Ovary (tissue), 9 donors: ENCODE results near the gene U2SURP. TPM values are rescaled to one million over a fixed set of nuclear protein-coding genes. Genes with fewer than 3 reads are reported as not detected.
"Not testable (repeated sequence)": the region's sequence is repeated elsewhere in the genome, so short reads cannot be mapped to it uniquely, and the experiment has no call there.

ENCODE experiments used
- DNase-seq, 5 donors: peaks; one replicate each; pipeline ENCODE4 v3.0.0-alpha.2; 2019 to 2020
- H3K27ac ChIP-seq, 2 donors: fragments of 200-600 bp; one replicate each; pipeline versions ENCODE4 v1.5.1 to v1.8.0; 2019 to 2022
- H3K27me3 ChIP-seq: fragments of 200-600 bp; one replicate; pipeline ENCODE4 v1.8.0; 2022
- H3K36me3 ChIP-seq: fragments of 200-600 bp; sonication (generic); one replicate; pipeline ENCODE4 v1.5.1; 2019
- H3K4me1 ChIP-seq: one replicate; pipeline ENCODE4 v1.8.1; 2013; ENCODE audit warnings: mild to moderate bottlenecking, moderate library complexity; ENCODE audit not compliant: insufficient read depth
- H3K4me3 ChIP-seq: fragments of 200-600 bp; sonication (generic); one replicate; pipeline ENCODE4 v1.5.1; 2017
- H3K9me3 ChIP-seq, 2 donors: fragments of 200-600 bp in 1 of 2; sonication (generic) in 1 of 2; one replicate each; pipeline versions ENCODE4 v1.5.1 to v1.8.1; 2013 to 2019; ENCODE audit warnings: mild to moderate bottlenecking in 1 of 2, moderate library complexity in 1 of 2
- CTCF ChIP-seq, 3 donors: fragments of 450-650 bp in 2 of 3; fragments of 200-600 bp in 1 of 3; IDR thresholded peaks; one replicate each; pipeline versions ENCODE4 v1.5.1 to v1.8.0; 2016 to 2022; ENCODE audit warnings: antibody characterized with exemption in 3 of 3, mild to moderate bottlenecking in 1 of 3
- EP300 ChIP-seq: sonication (generic); formaldehyde crosslinking; IDR thresholded peaks from one replicate; pipeline ENCODE4 v1.6.1; 2017; ENCODE audit warnings: antibody characterized with exemption
- POLR2A ChIP-seq: fragments of 450-650 bp; IDR thresholded peaks from one replicate; pipeline ENCODE4 v1.6.1; 2017; ENCODE audit warnings: antibody characterized with exemption, mild to moderate bottlenecking, moderate library complexity
- WGBS, 3 donors: extraction: QIAGEN DNeasy Blood & Tissue Kit in 1 of 3; methylation state at CpG; one replicate each; pipeline versions ENCODE4 v1.1.5 to v1.1.7; 2013 to 2017; 5-methylcytosine and 5-hydroxymethylcytosine counted together
- intact Hi-C, 4 donors: fragments of 100-400 bp; cut with DNase I; formaldehyde crosslinking; loops; one replicate each; pipeline versions ENCODE4 v1.11.0 to v1.15.1; 2022 to 2023
- polyA plus RNA-seq, 2 donors: library from polyadenylated mRNA; stranded (reverse); fragments of 200-250 nt in 1 of 2; fragments of 350-450 nt in 1 of 2; fragmentation: Illumina TruSeq in 1 of 2; extraction: RNeasy Lipid Tissue Mini Kit (QIAGEN cat#74804) in 1 of 2; gene quantifications; one replicate each; pipeline ENCODE4 v1.2.3, GENCODE V29; 2013 to 2014
- total RNA-seq, 7 donors: library from RNA; depleted of rRNA in 2 of 7; stranded (reverse); fragments of >200 nt in 2 of 7; fragmentation: NEBNext Ultra II Directional in 3 of 7; extraction: Animal tissue kit (Norgen Biotek cat#: 25700) in 3 of 7; gene quantifications; one replicate each; pipeline versions ENCODE4 v1.1.0 to v1.2.4, GENCODE V29; 2016 to 2023
- donor health status: DM: no; HTN: no; CAD: no; lungs with moderate emphysema.
- donor health status: DM: no; HTN: no; CAD: no.
- donor health status: Bipolar disorder and iron deficiency.
- donor health status: DM: yes; HTN: yes; CAD: no.
- donor health status: DM: no; HTN: no; CAD: no.
- donor health status: DM: yes; HTN: yes; CAD: no.

Gene U2SURP
- total and polyA plus RNA-seq, 9 donors = 32.3 to 117 (median 92.5) TPM

GRCh38 chr3:143041903-143042302 lies 40.5 kb downstream of the U2SURP start:
- no peaks in the 10 kb centered on the region for H3K9me3 ChIP-seq
- intact Hi-C loops = no loop called here
- H3K4me1 ChIP-seq = no peaks in the 10 kb centered on the region
- no peaks in the 10 kb centered on the region for H3K36me3 ChIP-seq
- TF ChIP-seq POLR2A (no peak), EP300 (no peak), CTCF (IDR thresholded peaks at IDR 0.05) (no peak)
- no peak overlapping the region for H3K27ac ChIP-seq
- no peaks in the 10 kb centered on the region for H3K27me3 ChIP-seq
- WGBS, 3 donors = 91 to 95% (median 92%) methylated on average over 1 of the region's 1 CpG
- no peak for DNase-seq
- no peak overlapping the region for H3K4me3 ChIP-seq

- no peak for TF ChIP-seq CTCF (IDR thresholded peaks at IDR 0.05)
- no peak for TF ChIP-seq EP300
- no peak for TF ChIP-seq POLR2A
- Histone ChIP-seq H3K27ac (no peak overlapping the region), H3K4me1 (no peaks in the 10 kb centered on the region), H3K36me3 (peaks cover 3% of the 10 kb centered on the region), H3K9me3 (no peaks in the 10 kb centered on the region), H3K27me3 (no peaks in the 10 kb centered on the region), H3K4me3 (no peak overlapping the region)
- WGBS, 3 donors = 91 to 97% (median 93%) methylated on average over 2 of the region's 2 CpGs
- no peak for DNase-seq
- intact Hi-C loops = no loop called here
Observed at GRCh38 chr3:143045639-143046038, 44.3 kb downstream of the U2SURP start.

GRCh38 chr3:143046075-143046474 lies 44.7 kb downstream of the U2SURP start:
- H3K4me3 ChIP-seq, H3K36me3 ChIP-seq, H3K4me1 ChIP-seq, H3K27me3 ChIP-seq, DNase-seq, H3K9me3 ChIP-seq, intact Hi-C loops, H3K27ac ChIP-seq: not testable (repeated sequence)
- WGBS, 3 donors = 86 to 98% (median 93%) methylated on average over 5 of the region's 5 CpGs

- 78 to 91% (median 79%) methylated on average over 2 of the region's 2 CpGs for WGBS, 3 donors
- H3K9me3 ChIP-seq = no peaks in the 10 kb centered on the region
- intact Hi-C loops = no loop called here
- H3K4me1 ChIP-seq = no peaks in the 10 kb centered on the region
- DNase-seq = no peak
- H3K4me3 ChIP-seq = no peak overlapping the region
- no peak overlapping the region for H3K27ac ChIP-seq
- TF ChIP-seq POLR2A (no peak), CTCF (IDR thresholded peaks at IDR 0.05) (no peak), EP300 (no peak)
- H3K27me3 ChIP-seq = no peaks in the 10 kb centered on the region
- no peaks in the 10 kb centered on the region for H3K36me3 ChIP-seq
Observed at GRCh38 chr3:143054011-143054410, 52.6 kb downstream of the U2SURP start.

- 80 to 85% (median 80%) methylated on average over 3 of the region's 3 CpGs for WGBS, 3 donors
- intact Hi-C loops = no loop called here
- TF ChIP-seq CTCF (IDR thresholded peaks at IDR 0.05) = no peak
- no peak for TF ChIP-seq POLR2A
- no peak for TF ChIP-seq EP300
- Histone ChIP-seq H3K36me3 (no peaks in the 10 kb centered on the region), H3K4me3 (no peak overlapping the region), H3K9me3 (no peaks in the 10 kb centered on the region), H3K4me1 (no peaks in the 10 kb centered on the region), H3K27me3 (no peaks in the 10 kb centered on the region), H3K27ac (no peak overlapping the region)
- no peak for DNase-seq
Observed at GRCh38 chr3:143056372-143056771, 55.0 kb downstream of the U2SURP start.
